CD4-positive, alpha-beta T cell treated with Interleukin-15 for 4 hours (primary cell): ENCODE results near the gene IGSF11.
"Not testable (repeated sequence)": the region's sequence is repeated elsewhere in the genome, so short reads cannot be mapped to it uniquely, and the experiment has no call there.

Experiments used
- DNase-seq: peaks from one replicate; pipeline ENCODE4 v3.0.0-alpha.2; 2020; ENCODE audit warnings: low spot score

The IGSF11 gene, protein sequence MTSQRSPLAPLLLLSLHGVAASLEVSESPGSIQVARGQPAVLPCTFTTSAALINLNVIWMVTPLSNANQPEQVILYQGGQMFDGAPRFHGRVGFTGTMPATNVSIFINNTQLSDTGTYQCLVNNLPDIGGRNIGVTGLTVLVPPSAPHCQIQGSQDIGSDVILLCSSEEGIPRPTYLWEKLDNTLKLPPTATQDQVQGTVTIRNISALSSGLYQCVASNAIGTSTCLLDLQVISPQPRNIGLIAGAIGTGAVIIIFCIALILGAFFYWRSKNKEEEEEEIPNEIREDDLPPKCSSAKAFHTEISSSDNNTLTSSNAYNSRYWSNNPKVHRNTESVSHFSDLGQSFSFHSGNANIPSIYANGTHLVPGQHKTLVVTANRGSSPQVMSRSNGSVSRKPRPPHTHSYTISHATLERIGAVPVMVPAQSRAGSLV

DNA sequence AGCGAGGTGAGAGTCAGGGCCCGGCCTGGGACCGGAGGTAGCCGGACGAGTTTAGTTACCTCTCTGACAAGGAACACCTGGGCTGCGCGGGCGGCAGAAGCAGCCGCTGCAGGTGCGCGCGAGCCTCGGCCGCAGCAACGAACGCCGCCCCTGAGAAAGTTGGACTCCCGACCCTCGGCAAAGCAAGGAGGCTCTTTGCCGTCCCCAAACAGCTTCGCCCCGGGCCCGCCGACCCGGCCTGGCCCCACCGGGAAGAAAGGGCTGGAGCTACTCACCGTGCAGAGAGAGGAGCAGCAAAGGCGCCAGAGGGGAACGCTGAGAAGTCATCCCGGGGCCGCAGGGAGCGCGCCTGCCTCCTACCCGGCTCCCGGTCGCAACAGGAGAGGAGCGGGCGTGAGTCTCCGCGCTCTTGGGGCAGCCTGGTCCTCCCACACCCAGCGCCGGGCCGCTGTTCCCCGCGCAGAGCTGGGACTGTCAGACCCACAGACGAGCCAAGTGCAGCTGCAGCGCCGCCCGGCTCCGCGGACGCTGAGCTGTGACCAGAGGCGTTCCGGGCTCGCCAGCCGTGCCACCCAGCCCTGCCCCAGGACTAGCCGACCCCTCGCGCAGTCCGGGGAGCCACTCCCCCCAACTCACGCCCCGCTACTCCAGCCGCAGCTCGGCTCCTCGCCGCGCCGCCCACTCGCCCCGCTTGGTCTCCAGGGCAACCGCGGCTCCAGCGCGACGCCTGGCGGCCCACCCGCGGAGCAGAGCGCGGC is at the start of gene IGSF11:
IGSF11 (minus strand) TSS at position 591 of the 758 bp plus-strand sequence; CDS start at position 327, 264 bp downstream.
- DNase-seq, result peak; percentile 32

DNA sequence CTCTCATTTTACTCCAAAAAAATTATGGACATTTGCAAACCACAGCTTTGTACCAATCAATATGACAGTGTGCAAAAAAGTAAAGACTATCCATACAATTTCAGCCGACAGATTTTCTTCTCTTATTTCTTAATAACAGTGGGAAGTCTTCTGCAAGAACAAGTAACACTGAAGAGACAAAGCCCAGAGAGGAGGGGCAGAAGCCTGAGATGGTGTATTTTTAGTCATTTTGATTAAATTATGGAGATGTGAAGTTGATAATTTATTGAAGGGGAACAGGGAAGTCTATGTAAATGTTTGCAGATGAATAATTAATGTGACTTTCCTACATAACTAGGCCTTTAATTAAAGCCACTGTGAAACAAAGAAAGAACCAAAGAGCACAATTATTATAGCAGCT is 45.7 kb upstream of the IGSF11 start:
- DNase-seq, result no peak

DNA sequence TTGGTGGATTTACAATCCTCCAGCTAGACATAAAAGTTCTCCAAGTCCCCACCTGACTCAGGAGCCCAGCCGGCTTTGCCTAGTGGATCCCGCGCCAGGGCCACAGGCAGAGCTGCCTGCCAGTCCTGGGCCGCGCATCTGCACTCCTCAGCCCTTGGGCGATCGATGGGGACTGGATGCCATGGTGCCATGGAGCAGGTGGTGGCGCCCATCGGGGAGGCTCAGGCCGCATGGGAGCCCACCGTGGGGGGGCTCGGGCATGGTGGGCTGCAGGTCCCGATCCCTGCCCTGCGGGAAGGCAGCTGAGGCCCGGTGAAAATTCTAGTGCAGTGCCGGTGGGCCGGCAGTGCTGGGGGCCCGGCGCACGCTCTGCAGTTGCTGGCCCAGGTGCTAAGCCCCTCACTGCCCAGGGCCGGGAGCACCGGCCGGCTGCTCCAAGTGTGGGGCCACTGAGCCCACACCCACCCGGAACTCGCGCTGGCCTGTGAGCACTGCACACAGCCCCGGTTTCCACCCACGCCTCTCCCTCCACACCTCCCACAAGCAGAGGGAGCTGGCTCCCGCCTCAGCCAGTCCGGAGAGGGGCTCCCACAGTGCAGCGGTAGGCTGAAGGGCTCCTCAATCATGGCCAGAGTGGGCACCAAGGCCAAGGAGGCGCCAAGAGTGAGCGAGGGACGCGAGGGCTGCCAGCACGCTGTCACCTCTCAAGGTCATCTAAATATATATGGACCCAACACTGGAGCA is 38.8 kb upstream of the IGSF11 start:
- no peak for DNase-seq

DNA sequence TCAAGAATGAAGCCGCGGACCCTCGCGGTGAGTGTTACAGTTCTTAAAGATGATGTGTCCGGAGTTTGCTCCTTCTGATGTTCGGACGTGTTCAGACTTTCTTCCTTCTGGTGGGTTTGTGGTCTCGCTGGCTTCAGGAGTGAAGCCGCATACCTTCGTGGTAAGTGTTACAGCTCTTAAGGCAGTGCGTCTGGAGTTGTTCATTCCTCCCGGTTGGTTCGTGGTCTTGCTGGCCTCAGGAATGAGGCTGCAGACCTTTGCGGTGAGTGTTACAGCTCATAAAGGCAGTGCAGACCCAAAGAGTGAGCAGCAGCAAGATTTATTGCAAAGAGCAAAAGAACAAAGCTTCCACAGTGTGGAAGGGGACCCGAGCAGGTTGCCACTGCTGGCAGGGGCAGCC is 37.8 kb upstream of the IGSF11 start:
- DNase-seq, result not testable (repeated sequence)

DNA sequence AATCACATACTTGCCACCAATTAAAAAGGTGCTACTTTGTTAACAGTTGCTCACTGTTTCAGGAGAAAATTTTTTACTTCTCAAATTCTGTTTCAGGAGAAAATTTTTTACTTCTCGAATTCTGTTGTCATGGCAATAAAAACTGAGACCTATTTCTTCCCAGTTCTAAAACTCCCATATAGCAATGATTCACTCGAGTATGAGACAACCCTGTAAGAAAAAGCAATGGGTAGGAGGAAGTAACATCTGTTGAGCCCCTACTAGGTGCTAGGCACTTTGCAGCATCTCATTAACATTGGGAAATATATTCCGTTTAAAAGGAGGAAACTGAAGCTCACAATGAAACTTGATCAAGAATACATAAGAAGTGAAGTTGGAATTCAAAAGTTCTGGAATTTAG is 35.1 kb upstream of the IGSF11 start:
- DNase-seq, result no peak

DNA sequence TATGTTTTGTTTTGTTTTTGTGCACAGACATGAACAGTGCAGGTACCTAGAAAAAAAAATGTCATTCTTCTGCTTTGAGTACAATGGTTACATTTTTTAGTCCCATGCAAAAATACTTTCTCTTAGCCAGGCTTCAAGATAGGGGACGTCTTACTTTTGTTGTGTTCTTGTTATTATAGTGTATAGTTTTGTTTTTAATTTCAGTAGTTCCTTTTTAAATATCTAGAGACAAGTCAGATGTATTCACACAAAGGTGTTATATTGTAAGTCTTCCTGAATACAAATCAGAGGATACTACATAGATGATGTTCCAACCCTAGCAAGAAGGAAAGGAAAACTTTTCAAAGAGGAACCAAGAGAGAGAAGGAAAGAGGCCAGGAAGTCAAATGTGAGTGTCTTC is 28.8 kb upstream of the IGSF11 start:
- no peak for DNase-seq

DNA sequence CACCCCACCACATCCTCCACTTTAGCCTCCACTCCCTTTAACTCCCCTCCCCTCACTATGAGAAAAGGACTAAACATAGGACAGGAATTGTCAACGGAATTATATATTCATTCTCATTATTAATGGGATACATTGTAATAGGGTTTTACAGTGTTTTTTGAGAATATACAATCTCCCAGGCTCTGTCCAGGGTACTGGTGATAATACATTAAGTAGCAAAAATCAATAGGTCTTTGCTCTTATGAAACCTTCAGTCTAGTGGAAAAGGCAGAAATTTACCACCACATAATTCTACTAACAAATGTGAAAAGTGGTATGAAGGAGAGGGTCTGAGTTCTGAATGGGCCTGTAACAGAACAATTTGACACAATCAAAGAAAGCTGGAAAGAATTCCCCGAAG is 28.2 kb upstream of the IGSF11 start:
- DNase-seq, result no peak

DNA sequence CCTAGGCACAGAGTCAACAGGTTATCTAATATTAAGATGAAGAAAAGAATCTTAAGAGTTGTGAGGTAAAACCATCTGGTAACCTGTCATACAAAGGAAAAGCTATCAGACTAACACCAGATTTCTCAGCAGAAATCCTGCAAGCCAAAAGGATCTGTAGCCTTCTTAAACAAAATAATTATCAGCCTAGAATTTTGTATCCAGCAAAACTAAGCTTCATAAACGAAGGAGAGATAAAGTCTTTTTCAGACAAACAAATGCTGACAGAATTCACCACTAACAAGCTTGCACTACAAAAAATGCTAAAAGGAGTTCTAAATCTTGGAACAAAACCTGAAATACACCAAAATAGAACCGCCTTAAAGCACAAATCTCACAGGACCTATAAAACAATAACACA is 9.9 kb upstream of the IGSF11 start:
- DNase-seq, result no peak

DNA sequence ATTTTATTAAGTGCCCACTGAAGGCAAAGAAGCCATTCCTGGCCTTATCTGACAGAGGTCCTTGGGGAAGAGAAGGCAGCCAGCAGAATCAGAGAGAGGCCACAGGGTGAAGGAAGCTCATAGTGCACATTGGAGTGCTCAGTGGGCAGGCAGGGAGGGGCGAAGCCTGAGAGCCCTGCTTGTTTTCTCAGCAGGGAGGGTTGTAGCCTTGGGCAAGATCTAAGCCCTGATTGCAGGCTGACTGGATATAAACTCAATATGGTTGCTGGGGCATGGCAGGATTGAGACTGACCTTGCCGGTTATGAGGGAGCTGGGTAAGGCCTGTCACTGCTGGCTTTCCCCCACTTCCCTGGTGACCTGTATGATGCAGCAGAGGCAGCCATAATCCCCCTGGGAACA is 7.5 kb upstream of the IGSF11 start:
- DNase-seq, result no peak

DNA sequence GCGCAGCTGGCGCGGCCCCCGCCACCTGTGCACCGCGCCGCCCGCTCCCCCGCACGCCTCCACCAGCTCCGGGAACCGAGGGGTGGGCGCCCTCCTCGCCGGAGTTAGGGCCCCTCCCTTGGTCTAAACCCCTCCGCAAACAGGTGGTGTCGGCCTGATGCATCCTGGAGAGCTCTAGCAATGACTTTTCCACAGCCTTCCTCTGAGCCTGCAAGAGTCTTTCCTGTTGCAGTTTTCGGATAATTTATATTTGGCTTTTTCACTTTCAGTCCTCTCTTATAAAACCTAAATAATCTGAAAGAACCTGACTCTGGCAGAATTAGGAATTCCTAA is 334 bp upstream of the IGSF11 start:
- DNase-seq, result no peak

DNA sequence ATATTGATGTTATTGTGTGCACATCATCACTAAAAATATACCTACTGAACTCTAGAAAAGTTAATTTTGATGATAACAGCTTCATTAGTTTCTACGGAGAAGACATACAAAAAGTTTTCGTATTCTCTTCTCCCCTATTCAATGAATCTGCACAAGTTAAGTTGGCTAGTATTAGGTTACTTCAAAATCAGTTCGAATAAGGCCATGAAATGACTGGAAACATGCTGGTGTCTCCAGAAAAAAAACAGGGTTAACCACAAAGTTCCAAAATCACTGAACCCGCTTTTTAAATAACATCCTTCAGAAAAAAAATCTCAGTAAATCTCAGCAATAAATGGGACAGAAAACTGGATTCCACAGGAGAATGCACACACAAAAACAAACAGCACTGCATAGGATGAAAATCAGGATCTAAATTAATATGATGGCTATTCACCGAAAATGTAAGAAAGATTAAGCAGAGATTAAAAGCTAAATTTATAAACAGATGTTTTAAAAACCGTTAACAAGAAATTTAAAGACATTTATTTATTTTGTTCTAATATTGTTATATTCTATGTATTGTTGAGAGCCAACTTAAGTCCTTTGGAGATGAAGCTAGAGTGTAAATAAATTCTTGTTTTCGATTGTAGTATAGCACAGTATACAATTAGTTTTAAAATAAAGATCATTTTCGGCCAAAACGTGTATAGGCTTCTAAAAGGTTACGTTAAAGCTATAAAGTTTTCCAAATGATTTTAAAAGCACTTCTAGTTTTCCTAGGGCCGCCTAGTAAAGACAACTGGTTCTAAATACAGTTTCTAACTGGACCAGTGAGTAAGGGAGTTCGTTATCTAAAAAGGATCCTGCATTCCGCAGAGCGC is 1.0 kb downstream of the IGSF11 start:
- no peak for DNase-seq

DNA sequence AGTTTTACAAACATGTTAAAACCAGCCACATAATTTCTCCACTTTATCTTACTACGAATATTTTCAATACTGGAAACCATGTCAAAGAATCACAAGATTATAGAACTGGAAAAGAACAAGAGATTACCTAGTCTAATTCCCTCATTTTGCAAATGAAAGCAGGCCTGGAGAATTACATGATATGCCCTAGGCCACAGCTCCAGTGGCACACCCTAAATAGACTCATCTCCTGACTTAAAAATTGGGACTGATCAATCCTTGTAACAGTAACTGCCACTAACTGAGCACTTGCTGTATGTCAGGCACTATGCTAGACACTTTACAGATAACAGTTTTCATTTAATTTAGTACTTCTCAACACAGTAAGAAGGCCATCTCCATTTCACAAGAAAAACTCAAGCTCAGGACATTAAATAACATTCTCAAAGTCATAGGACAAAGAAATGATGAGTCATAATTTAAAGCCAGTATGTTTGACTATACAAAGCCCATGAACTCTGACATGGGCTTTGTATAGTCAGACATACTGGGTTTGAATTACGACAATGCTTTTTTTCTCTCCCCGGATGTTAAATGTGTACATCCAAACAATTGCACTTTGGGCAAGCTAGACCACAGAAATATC is 9.4 kb downstream of the IGSF11 start:
- DNase-seq, result no peak

DNA sequence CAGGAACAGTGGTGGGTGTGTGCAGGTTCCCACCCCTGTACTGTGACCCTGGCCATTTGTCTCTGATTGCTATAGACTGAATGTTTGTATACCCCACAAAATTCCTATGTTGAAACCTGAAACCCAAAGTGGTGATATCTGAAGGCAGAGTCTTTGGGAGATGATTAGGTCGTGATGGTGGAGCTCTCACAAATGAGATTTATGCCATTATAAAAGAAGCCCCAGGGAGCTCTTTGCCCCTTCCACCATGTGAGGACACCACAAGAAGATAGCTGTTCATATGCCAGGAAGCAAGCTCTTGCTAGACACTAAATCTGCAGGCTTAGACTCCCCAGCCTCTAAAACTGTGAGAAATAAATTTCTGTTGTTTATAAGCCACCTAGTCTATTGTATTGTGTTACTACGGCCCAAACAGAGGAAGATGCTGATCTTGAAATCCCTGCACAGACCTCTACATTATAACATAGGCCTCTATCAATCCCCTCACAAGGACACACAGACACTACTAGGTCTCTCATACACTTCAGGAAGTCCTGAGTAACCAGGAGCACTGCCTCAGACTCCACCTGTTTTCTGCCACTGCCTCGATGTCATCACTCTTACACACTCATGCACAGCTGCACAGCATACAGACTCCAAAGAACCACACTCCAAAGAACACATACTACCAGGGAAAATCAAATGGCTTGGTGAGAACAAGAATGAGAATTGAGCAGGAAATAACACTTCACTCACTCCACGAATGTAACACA is 14.7 kb downstream of the IGSF11 start:
- no peak for DNase-seq

DNA sequence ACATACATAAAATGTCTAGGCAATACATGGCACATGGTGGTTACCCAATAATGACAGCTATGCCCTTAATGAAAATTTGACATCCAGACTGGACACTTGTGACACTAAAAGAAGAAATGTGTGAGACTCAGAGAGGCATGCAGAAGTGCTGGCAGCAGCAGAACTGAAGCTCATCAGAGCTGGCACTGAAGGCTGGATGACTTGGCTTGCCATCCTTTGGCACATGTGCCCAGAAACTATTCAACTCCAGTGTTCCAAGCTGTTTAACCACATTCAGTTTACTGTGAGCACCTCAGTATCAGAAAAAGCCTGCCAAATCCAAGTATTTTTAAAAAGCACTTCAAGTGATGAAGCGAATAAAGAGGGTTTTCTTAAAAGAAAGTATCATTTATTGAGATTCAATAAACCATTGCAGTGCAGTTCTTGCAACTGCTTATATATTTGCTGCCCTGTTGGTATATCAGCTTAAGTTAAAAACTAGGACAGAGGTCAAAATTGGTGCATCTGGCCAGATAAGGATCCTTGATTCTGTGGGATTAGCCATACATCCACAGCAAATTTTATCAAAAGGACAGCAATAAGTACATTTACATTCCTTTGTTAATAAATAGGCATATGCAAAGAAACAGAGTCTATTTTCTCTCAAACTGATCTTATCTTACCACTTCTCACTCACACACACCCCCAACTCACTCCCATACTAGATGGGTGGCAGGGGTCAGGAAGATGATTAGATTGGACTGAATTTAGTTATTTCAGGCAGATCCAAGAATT is 15.8 kb downstream of the IGSF11 start:
- no peak for DNase-seq

DNA sequence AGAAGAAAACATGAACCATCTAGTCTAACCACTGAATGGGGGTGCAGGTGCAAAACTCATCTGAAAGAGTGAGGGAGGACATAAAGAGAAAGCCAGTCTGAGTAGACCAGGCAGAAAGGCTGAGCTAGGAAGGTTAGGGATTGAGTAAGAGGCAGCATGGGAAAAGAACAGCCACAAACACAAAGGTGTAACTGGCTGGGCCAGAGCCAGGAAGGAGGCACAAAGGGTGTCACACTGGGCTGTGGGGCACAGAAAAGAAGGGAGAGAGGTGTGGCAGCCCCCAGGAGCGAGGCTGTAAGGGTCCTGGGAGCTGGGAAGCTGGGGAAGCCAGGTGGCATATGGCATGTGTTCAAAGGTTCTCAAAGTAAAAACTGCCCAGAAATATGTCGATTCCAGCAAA is 18.7 kb downstream of the IGSF11 start:
- no peak for DNase-seq

DNA sequence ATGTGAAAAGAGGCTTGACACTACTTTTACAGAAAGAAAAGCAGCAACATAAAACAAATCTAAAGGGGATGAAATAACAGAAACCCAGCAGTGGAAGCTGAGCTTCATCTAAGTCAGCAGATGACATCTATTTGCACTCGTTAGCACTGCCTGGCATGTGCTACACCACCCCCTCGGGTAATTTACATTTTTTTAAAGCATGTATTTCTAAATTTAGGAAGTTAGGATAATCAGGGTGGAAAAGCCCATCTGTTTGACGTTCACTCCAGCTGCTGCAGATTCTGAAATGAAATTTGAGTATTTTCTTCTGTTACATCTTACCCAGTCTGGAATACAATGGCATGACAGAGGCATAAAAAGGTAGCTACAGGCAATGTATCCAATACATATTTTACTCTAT is 20.7 kb downstream of the IGSF11 start:
- DNase-seq, result no peak

DNA sequence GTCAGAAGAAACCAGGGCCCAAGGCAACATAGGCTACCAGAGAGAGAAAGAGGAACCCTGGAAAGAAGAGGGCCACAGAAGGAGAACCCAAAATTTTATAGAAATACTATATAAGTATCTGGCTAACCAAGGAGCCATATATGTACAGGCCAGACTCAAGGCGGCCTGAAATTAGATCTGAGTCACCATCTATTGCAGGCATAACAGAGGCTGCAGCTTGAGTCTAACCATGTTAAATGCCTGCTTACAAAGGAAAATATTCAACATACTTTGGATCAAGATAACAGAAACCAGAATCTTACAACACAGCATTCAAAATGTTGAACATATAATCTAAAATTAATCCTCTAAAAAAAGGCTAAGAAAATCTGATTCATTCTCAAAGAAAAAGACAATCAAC is 23.1 kb downstream of the IGSF11 start:
- DNase-seq, result no peak

DNA sequence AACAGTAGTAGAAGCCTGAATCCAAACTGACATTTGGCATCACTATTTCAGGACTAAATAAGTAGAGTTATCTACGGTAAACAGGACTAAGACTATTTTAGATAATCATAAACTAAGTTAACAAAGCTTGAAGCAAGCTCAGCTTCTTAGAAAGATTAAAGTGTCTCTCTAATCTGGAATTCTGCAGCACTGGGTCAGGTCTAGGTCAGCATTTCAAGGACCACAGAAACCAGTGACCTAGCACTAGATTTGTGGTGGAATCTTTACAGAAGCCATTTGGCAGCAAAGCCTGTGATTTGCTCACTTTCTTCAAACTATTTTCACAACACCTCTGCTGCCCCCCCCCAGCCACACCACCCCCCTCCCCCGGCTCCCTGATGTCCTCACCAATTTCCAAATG is 37.5 kb downstream of the IGSF11 start:
- no peak for DNase-seq

DNA sequence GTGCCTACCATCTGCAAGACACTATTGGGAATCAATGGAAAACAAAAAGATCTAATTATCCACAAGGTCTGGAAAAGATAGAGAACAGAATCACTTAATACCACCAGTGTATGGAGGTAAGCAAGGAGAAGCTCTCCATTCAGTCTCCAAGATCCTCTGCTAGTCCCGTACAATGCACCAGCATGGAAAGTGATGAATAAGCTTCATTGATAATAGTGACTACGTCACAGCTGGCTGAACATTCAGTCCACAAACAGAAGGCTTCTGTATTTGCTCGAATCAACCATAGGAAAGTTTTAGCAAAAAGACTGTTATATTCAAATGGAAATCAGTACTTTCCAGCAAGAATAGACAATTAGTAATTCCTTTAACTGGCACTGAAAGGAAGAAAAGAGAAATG is 42.9 kb downstream of the IGSF11 start:
- DNase-seq, result no peak
